GM23248 (cell line): Measurements from ENCODE around the gene GPSM1. TPM values are rescaled to one million over a fixed set of nuclear protein-coding genes. Genes with fewer than 3 reads are reported as not detected.

Source experiments
- DNase-seq: peaks from one replicate; pipeline ENCODE4 v3.0.0-alpha.2; 2015
- H2AFZ ChIP-seq: fragments of 200-600 bp; sonication (generic); 2 replicates; pipeline ENCODE4 v1.6.1; 2016; ENCODE audit warnings: antibody characterized with exemption
- H3F3A ChIP-seq: fragments of 200-600 bp; sonication (generic); 2 replicates; pipeline ENCODE4 v1.6.1; 2016; ENCODE audit warnings: mild to moderate bottlenecking, antibody characterized with exemption, mixed run types; ENCODE audit not compliant: insufficient read depth
- H3K27ac ChIP-seq: fragments of 200-600 bp; sonication (generic); 2 replicates; pipeline ENCODE4 v1.5.1; 2016; ENCODE audit warnings: mild to moderate bottlenecking
- H3K27me3 ChIP-seq: fragments of 200-600 bp; sonication (generic); replicated peaks from 2 replicates; pipeline ENCODE4 v1.6.1; 2016; ENCODE audit warnings: mild to moderate bottlenecking; ENCODE audit not compliant: insufficient read depth
- H3K36me3 ChIP-seq: fragments of 200-600 bp; sonication (generic); 2 replicates; pipeline ENCODE4 v1.6.1; 2016; ENCODE audit warnings: low read depth, mild to moderate bottlenecking
- H3K4me1 ChIP-seq: fragments of 200-600 bp; sonication (generic); 2 replicates; pipeline ENCODE4 v1.6.1; 2016; ENCODE audit warnings: mild to moderate bottlenecking; ENCODE audit not compliant: insufficient read depth
- H3K4me2 ChIP-seq: fragments of 200-600 bp; sonication (generic); one replicate; pipeline ENCODE4 v1.6.1; 2016; ENCODE audit warnings: mild to moderate bottlenecking; ENCODE audit not compliant: unreplicated experiment
- H3K4me3 ChIP-seq: fragments of 200-600 bp; sonication (generic); 2 replicates; pipeline ENCODE4 v1.5.1; 2016; ENCODE audit warnings: mild to moderate bottlenecking
- H3K79me2 ChIP-seq: fragments of 200-600 bp; sonication (generic); 2 replicates; pipeline ENCODE4 v1.6.1; 2016; ENCODE audit warnings: mild to moderate bottlenecking; ENCODE audit not compliant: insufficient read depth
- H3K9ac ChIP-seq: fragments of 200-600 bp; sonication (generic); 2 replicates; pipeline ENCODE4 v1.6.1; 2016; ENCODE audit warnings: mild to moderate bottlenecking
- H3K9me2 ChIP-seq: fragments of 200-600 bp; sonication (generic); 2 replicates; pipeline ENCODE4 v1.6.1; 2016; ENCODE audit warnings: mixed run types, mild to moderate bottlenecking, moderate library complexity; ENCODE audit not compliant: insufficient read depth
- H3K9me3 ChIP-seq: fragments of 200-600 bp; sonication (generic); one replicate; pipeline ENCODE4 v1.6.1; 2017; ENCODE audit warnings: low read depth
- H4K20me1 ChIP-seq: fragments of 200-600 bp; sonication (generic); 2 replicates; pipeline ENCODE4 v1.6.0; 2016; ENCODE audit not compliant: insufficient read depth
- EZH2 ChIP-seq: fragments of 200-600 bp; sonication (generic); IDR thresholded peaks from 2 replicates; pipeline ENCODE4 v1.6.1; 2018; ENCODE audit warnings: antibody characterized with exemption, mild to moderate bottlenecking; ENCODE audit not compliant: insufficient read depth, poor library complexity, severe bottlenecking
- EZH2phosphoT487 ChIP-seq: fragments of 200-600 bp; sonication (generic); IDR thresholded peaks from 2 replicates; pipeline ENCODE4 v1.6.1; 2018; ENCODE audit warnings: antibody characterized with exemption, moderate library complexity, mild to moderate bottlenecking, low read depth; ENCODE audit not compliant: insufficient read depth
- WGBS, 2 experiments: methylation state at CpG; one replicate each; pipeline ENCODE4 v1.1.6; 2015 to 2017; ENCODE audit warnings: low lambda C conversion rate in 2 of 2, low coverage in 1 of 2; ENCODE audit errors: missing lambda C conversion rate in 2 of 2; 5-methylcytosine and 5-hydroxymethylcytosine counted together
- in situ Hi-C: fragments of 300-500 bp; cut with MboI; formaldehyde crosslinking; loops from 2 replicates; pipeline ENCODE4 v1.15.0; 2020
- polyA plus RNA-seq: library from polyadenylated mRNA; unstranded; fragments of >200 nt; fragmentation: Nextera tagmentation; extraction: Ambion mirVana; gene quantifications from 2 replicates; pipeline ENCODE4 v1.2.1, GENCODE V29; 2016
- total RNA-seq: library from RNA; depleted of rRNA; stranded (reverse); fragments of >200 nt; shearing (Covaris generic); gene quantifications from 2 replicates; pipeline ENCODE4 v1.2.3, GENCODE V29; 2014

The GPSM1 gene
- total and polyA plus RNA-seq, 2 experiments from 2014 or later, result 13.7 to 57.1 TPM

GRCh38 chr9:136339958-136340310, 12.6 kb downstream of the GPSM1 start:
- DNase-seq, result no peak
- Histone ChIP-seq H4K20me1 (no peaks in the 10 kb centered on the region), H3K27ac (no peak overlapping the region), H3K9me3 (no peaks in the 10 kb centered on the region), H3K36me3 (no peaks in the 10 kb centered on the region; the same call in 1 of the 2 replicates), H3K4me1 (peaks cover 3% of the 10 kb centered on the region; the same call in 1 of the 2 replicates), H3K79me2 (no peaks in the 10 kb centered on the region), H3K4me3 (no peak overlapping the region), H3K9me2 (no peaks in the 10 kb centered on the region), H2AFZ (no peak overlapping the region), H3K9ac (no peak overlapping the region), H3F3A (peaks cover 7% of the 10 kb centered on the region; the same call in 1 of the 2 replicates), H3K4me2 (no peak overlapping the region), H3K27me3 (no peaks in the 10 kb centered on the region)
- 90 to 95% methylated on average over 12 of the region's 12 CpGs for WGBS, 2 experiments
- in situ Hi-C loops, result no loop called here
- TF ChIP-seq EZH2phosphoT487 (no peak), EZH2 (no peak)

- Histone ChIP-seq H3K36me3 (no peaks in the 10 kb centered on the region; the same call in 1 of the 2 replicates), H3K4me1 (peaks cover 9% of the 10 kb centered on the region; the same call in 1 of the 2 replicates), H4K20me1 (no peaks in the 10 kb centered on the region)
Measured at GRCh38 chr9:136340356-136341041, 13.2 kb downstream of the GPSM1 start.

GRCh38 chr9:136341042-136341655, 13.8 kb downstream of the GPSM1 start:
- Histone ChIP-seq H3K27ac (no peak overlapping the region), H3K4me3 (no peak overlapping the region), H3F3A (peaks cover 8% of the 10 kb centered on the region; the same call in 1 of the 2 replicates), H3K79me2 (no peaks in the 10 kb centered on the region), H2AFZ (no peak overlapping the region), H3K9ac (no peak overlapping the region), H3K9me3 (no peaks in the 10 kb centered on the region), H3K9me2 (no peaks in the 10 kb centered on the region), H3K4me1 (peaks cover 14% of the 10 kb centered on the region), H3K27me3 (no peaks in the 10 kb centered on the region), H3K4me2 (no peak overlapping the region), H3K36me3 (no peaks in the 10 kb centered on the region; the same call in 1 of the 2 replicates), H4K20me1 (no peaks in the 10 kb centered on the region)
- WGBS, 2 experiments, result 82 to 84% methylated on average over 17 of the region's 18 CpGs
- in situ Hi-C loops, result no loop called here
- TF ChIP-seq EZH2 (no peak), EZH2phosphoT487 (no peak)
- DNase-seq, result no peak

More at GRCh38 chr9:136340356-136341041, 13.2 kb downstream of the GPSM1 start:
- Histone ChIP-seq H3K9ac (no peak overlapping the region), H3K27ac (no peak overlapping the region), H3F3A (peaks cover 8% of the 10 kb centered on the region; the same call in 1 of the 2 replicates), H3K9me2 (no peaks in the 10 kb centered on the region), H3K27me3 (no peaks in the 10 kb centered on the region), H3K4me3 (no peak overlapping the region), H3K79me2 (no peaks in the 10 kb centered on the region), H2AFZ (no peak overlapping the region), H3K9me3 (no peaks in the 10 kb centered on the region), H3K4me2 (no peak overlapping the region)
- no peak for DNase-seq
- TF ChIP-seq EZH2, result no peak
- no peak for TF ChIP-seq EZH2phosphoT487
- WGBS, 2 experiments, result 91 to 93% methylated on average over 26 to 28 of the region's 28 CpGs
- in situ Hi-C loops, result no loop called here

GRCh38 chr9:136341769-136342168, 14.4 kb downstream of the GPSM1 start:
- no peaks in the 10 kb centered on the region for H3K9me2 ChIP-seq

More at GRCh38 chr9:136341769-136342168, 14.4 kb downstream of the GPSM1 start:
- H3K9me3 ChIP-seq, result no peaks in the 10 kb centered on the region
- TF ChIP-seq EZH2, result no peak
- TF ChIP-seq EZH2phosphoT487, result no peak
- no peaks in the 10 kb centered on the region; the same call in 1 of the 2 replicates for H3K36me3 ChIP-seq
- no peak overlapping the region for H3K27ac ChIP-seq
- no peaks in the 10 kb centered on the region for H3K79me2 ChIP-seq
- H3K9ac ChIP-seq, result no peak overlapping the region
- no peak overlapping the region for H3K4me3 ChIP-seq
- peaks cover 19% of the 10 kb centered on the region for H3K4me1 ChIP-seq
- no peak overlapping the region for H2AFZ ChIP-seq
- H3K27me3 ChIP-seq, result no peaks in the 10 kb centered on the region
- no peak for DNase-seq
- H3F3A ChIP-seq, result peaks cover 8% of the 10 kb centered on the region; the same call in 1 of the 2 replicates
- no peak overlapping the region for H3K4me2 ChIP-seq
- 76% methylated on average over 8 to 10 of the region's 10 CpGs for WGBS, 2 experiments
- in situ Hi-C loops, result no loop called here
- H4K20me1 ChIP-seq, result no peaks in the 10 kb centered on the region
